ENCODE data around the gene RESP18.

The RESP18 gene

GRCh38 chr2:219332542-219332941 is at the start of gene RESP18:
RESP18 (minus strand) TSS chr2:219332744.
- peak; percentile 72 for DNase-seq (ENCODE audit: low spot score)

DNA sequence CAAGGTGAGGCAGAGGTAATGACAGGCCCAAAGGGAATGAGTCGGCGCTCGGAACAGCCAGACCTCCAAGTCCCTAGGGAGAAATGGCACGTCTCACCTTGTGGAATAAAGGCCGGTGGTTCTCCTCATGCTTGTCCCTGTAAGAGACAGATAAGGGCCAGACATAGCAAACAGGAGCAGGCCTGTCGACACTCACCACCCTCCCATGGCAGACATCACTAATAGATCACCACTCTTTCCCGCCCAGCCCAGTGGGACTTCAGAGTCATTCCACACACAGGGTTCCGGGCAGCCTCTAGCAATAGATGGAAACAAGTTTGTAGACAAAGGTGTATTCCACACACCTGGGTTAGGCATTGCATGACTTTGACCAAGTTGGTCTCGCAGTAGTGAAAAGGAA is 48.9 kb upstream of the RESP18 start:
- DNase-seq (ENCODE audit: low spot score): no peak

DNA sequence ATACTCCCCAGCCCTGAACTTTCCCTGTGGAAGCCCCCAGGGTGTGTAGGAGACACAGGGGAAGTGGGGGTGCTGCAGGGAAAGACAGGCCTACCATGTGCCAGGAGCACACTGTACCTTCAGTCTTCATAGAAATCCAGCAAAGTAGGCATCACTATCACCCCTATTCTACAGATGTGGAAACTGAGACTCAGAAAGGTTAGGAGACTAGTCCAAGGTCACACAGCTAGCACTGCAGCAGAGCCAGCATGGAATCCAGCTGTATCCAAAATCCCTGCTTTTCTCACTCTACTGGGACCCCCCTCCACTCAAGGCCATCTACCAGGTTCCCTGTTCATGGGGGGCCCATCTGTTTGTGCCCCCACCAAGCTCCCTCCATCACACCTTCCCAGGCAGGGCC is 48.4 kb upstream of the RESP18 start:
- DNase-seq (ENCODE audit: low spot score): no peak

DNA sequence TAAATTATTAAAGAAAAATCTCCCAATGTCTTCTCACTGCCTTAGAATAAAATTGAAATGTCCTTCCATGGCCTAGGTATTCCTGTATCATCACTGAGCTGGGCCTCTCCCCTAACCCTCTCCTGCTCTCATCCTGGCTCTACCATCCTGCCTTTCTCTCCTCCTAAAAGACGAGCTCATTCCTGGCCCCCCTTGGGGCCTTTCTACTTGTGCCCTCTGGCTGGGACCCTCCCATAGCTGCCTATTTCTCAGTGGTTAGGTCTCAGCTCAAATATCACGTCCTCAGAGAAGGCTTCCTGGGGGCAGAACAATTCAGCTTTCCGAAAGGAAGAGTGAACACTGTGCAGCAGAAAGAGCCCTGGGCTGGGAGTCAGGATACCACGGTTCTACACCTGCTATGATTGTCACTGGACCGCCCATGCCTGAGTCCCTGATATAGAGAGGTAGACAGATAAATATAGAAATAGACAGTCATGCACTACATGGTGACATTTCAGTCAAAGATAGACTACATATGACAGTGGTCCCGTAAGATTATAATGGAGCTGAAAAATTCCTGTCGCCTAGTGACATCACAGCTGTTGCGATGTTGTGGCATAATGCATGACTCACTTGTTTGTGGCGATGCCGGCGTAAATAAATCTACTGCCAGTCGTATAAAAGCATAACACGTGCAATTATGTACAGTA is 45.8 kb upstream of the RESP18 start:
- DNase-seq (ENCODE audit: low spot score): no peak

DNA sequence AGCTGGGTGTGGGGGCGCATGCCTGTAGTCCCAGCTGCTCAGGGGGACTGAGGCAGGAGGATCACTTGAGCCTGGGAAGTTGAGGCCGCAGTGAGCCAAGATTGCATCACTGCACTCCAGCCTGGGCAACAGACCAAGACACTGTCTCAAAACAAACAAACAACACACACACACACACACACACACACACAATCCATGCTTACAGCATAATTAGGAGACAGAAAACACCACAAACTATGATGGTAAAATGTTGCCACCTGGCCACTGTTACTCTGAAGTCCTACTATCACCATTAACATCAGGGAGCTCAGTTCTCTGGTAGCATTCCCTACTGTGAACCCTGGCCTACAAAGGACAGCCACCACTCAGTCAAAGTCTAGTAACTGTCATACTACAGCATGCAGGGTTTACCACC is 36.9 kb upstream of the RESP18 start:
- no peak for DNase-seq (ENCODE audit: low spot score)

GRCh38 chr2:219368690-219369191 is 36.2 kb upstream of the RESP18 start:
- no peak for DNase-seq (ENCODE audit: low spot score)

- DNase-seq (ENCODE audit: low spot score): no peak
These were observed 30.1 kb upstream of the RESP18 start for GRCh38 chr2:219362524-219363164.

- DNase-seq (ENCODE audit: low spot score): no peak
These were observed 29.5 kb upstream of the RESP18 start for GRCh38 chr2:219362072-219362471.

- peak; percentile 59 for DNase-seq (ENCODE audit: low spot score)
These were observed 25.9 kb upstream of the RESP18 start for GRCh38 chr2:219358170-219359075.

DNA sequence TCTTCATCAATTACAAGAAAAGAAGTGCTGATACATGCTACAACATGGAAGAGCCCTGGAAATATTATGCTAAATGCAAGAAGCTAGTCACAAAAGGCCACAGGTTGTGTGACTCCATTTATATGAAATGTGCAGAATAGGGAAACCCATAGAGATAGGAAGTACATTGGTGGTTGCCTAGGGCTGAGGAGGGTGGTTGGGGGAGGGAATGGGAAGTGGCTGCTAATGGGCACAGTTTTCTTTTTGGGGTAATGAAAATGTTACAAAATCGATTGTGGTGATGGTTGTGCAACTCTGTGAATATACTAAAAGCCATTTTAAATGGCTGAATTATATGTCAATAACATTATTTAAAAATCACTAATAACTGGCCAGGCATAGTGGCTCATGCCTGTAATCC is 24.3 kb upstream of the RESP18 start:
- DNase-seq (ENCODE audit: low spot score): no peak

DNA sequence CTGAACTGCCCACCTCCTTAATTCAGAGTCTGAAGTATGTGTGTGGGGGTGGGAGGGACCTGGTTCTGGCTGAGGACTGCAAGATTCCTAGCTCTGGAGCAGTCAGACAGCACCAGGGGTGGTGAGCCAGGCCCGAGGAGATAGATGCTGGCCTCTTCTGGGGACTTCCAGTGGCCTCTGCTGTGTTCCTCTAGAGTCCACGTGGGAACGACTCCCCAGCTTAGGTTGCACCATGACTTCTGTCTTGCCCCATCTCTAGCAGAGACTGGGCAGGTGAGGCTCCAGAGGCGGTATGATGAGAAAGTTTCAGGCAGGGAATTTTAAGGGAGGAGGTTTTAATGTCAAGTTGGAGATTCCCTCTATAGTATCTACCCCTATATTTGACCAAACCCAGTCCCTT is 22.0 kb upstream of the RESP18 start:
- DNase-seq (ENCODE audit: low spot score): no peak

- no peak for DNase-seq (ENCODE audit: low spot score)
These were observed 20.6 kb upstream of the RESP18 start for GRCh38 chr2:219353129-219353528.

DNA sequence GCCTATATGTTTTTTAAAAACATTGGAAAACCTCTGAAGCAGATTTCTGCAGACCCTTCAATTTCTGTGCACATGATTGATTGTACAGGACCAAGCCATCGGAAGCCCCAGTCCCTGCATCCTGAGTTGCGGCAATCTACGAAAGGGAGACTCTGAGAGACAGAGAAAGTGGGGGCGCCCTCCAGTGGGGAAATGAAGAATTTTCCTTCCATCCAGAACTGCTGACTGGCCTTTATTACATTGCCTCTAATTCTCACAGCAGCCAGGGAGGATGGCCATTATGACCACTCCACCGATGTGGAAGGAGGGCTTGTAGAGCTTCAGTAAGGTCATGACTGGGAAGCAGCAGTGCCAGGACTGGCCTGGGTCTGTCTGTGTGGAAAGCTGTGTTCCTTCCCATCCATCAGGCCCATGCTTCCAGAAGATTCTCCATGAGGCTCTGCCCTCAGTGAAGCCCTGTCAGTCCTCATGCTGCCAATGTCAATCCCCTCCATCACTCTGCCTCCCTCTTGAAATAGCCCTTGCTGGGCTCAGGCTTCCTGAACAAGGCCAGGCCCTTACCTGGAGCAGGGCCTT is 20.0 kb upstream of the RESP18 start:
- DNase-seq (ENCODE audit: low spot score): peak; percentile 86

GRCh38 chr2:219350710-219351221 is 18.2 kb upstream of the RESP18 start:
- DNase-seq (ENCODE audit: low spot score): peak; percentile 30

DNA sequence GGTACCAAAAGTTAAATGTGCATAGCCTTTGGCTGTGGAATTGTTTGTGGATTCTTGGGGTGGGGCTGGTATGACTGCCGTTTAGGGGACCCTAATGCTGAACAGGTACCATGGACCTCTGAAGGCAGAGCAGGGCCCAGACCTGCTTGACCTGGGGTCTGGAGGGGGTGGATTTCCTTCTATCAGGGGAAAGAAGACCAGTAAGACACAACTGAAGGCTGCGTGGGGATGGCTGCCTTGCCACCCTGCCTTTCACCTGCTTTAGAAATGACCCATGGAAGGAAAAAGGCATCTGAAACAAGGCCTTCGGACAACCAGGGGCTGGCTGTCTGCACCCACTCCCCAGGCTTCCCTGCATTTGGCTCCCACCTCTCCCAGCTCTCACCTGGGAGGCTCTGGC is 17.7 kb upstream of the RESP18 start:
- DNase-seq (ENCODE audit: low spot score): no peak

DNA sequence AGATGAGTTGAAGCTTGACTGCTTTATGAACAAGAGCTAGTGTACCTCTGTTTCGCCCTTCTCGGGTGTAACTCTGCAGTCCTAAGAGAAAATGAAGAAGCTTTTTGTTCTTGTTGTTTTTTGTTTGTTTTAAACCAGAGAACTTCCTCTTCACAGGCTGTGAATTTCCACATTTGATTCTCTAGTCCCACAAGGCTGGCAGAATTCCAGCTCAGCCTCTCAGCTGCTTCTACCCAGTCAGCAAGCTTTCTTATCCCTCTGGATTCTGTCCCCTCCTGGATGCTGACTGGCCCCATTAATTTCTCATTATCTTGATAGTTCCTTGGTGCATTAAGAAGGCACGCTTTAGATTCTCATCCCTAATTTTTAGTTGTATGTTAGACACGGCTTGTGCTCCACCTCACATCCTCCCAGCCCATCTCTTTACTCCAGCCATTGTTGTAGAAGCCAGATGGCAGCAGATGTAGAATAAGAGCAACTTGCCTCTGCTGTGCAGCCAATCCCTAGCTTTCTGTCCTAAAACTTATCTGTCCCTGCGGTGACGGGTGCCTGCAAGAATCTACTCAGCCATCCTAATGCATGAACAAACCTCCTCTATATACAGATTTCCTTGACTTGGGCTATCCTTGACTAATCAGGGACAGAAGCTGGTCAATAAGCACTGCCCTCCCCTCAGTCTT is 12.3 kb upstream of the RESP18 start:
- DNase-seq (ENCODE audit: low spot score): no peak

DNA sequence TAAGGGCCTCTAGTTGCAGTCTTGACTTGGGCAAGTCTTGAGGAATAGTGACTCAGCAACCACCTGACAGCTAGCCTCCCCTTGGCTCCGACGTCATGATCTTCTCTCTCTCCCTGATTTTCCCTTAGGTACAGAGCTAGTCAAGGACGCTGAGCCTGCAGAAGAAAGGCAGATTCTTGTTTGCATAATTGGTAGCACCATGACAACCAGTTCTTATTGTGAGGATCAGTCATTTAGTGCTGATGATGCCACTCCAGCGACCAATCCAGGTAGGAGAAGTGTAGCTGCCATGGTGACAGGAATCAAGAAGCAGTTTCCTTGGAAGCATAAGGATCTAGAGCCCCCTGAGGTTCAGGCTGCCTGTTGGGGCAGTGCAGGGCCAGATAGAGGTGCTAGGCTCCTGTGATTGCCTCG is 2.8 kb upstream of the RESP18 start:
- no peak for DNase-seq (ENCODE audit: low spot score)

DNA sequence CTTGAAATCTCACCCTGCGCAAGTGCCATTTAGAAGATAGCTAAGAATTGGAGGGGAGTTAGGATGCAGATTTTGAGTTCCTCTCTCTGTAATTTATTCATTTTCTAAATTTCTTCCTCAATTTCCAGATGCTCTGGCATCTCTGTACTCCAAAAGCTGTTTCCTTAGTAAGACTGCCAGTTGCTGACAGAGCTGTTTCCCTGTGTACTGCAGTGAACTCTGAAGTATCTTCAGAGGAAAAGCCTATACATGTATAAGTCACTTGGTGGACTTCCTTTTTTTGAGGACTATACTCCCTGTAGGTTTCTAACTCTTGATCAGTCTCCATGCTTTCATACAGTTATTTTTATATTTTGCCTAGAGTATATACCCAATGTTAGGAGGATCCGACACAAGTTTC is 1.5 kb upstream of the RESP18 start:
- no peak for DNase-seq (ENCODE audit: low spot score)

- DNase-seq (ENCODE audit: low spot score): peak; percentile 89
These were observed 857 bp downstream of the RESP18 start for GRCh38 chr2:219331560-219332213.

GRCh38 chr2:219327719-219328118 is 4.8 kb downstream of the RESP18 start:
- DNase-seq (ENCODE audit: low spot score): no peak

All from iPS-NIHi11 (cell line).